Measurements from ENCODE around the gene RPL13.

Gene RPL13

DNA sequence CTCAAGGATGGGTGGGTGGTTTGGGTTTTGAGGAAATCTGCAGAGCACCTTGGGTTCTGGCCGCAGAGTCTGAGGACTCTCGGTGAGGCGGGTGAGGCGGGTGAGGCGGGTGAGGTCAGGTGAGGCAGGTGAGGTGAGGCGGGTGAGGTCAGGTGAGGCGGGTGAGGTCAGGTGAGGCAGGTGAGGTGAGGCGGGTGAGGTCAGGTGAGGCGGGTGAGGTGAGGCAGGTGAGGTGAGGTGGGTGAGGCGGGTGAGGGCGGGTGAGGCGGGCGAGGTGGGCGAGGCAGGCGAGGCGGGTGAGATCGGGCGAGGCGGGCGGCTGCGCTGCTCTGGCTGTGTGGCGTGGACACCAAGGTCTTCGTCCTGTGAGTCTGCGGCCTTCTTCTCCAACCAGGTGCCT is 24.1 kb upstream of the RPL13 start:
- H3K4me3 ChIP-seq (ENCODE audit: low read length), result no peak overlapping the region
- TF ChIP-seq, protein P1, sequence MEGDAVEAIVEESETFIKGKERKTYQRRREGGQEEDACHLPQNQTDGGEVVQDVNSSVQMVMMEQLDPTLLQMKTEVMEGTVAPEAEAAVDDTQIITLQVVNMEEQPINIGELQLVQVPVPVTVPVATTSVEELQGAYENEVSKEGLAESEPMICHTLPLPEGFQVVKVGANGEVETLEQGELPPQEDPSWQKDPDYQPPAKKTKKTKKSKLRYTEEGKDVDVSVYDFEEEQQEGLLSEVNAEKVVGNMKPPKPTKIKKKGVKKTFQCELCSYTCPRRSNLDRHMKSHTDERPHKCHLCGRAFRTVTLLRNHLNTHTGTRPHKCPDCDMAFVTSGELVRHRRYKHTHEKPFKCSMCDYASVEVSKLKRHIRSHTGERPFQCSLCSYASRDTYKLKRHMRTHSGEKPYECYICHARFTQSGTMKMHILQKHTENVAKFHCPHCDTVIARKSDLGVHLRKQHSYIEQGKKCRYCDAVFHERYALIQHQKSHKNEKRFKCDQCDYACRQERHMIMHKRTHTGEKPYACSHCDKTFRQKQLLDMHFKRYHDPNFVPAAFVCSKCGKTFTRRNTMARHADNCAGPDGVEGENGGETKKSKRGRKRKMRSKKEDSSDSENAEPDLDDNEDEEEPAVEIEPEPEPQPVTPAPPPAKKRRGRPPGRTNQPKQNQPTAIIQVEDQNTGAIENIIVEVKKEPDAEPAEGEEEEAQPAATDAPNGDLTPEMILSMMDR (conservative IDR thresholded peaks at IDR 0.05; ENCODE audit: low read depth, low read length), result no peak
- no peak for DNase-seq (ENCODE audit: low read depth)

DNA sequence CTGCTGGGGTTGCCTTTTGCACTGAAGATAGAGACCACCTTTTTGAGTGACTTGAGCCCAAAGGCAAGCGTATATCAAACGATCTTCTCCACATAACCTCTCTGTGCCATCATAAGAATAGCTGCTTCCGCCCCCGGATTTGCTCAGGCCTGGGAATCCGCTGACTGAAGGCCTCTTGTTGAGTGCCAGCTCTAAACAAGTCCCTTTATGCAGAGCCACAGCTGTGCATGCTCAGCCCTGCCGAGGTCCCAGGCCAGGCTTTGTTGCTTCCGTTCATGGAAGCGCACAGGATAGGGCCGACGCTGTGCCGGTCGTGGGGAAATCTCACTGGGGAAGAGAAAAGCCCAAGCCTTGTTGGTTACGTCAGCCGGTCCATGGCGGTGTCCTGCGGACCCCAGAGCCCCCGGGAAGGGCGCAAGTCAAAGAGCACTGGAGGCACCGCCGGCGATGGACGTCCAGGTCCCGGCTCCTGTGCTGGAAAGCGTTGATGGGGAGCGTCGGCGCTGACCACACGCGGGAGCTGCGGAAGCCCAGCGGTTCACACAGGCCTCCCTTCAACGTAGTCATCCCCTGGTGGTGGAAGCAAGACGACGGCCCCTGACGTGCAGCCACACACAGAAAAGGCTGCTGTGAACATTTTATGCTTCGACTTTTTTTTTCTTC is 23.5 kb upstream of the RPL13 start:
- H3K4me3 ChIP-seq (ENCODE audit: low read length), result no peak overlapping the region
- TF ChIP-seq, protein P1 (conservative IDR thresholded peaks at IDR 0.05; ENCODE audit: low read depth, low read length), result no peak
- DNase-seq (ENCODE audit: low read depth), result no peak

- H3K4me3 ChIP-seq (ENCODE audit: low read length), result no peak overlapping the region
- DNase-seq (ENCODE audit: low read depth), result no peak
- TF ChIP-seq, protein P1 (conservative IDR thresholded peaks at IDR 0.05; ENCODE audit: low read depth, low read length), result no peak
Measured at GRCh38 chr16:89537549-89537925, 22.9 kb upstream of the RPL13 start.

GRCh38 chr16:89538286-89538685 is 22.2 kb upstream of the RPL13 start:
- H3K4me3 ChIP-seq (ENCODE audit: low read length), result no peak overlapping the region
- DNase-seq (ENCODE audit: low read depth), result no peak
- TF ChIP-seq, protein P1 (conservative IDR thresholded peaks at IDR 0.05; ENCODE audit: low read depth, low read length), result no peak

DNA sequence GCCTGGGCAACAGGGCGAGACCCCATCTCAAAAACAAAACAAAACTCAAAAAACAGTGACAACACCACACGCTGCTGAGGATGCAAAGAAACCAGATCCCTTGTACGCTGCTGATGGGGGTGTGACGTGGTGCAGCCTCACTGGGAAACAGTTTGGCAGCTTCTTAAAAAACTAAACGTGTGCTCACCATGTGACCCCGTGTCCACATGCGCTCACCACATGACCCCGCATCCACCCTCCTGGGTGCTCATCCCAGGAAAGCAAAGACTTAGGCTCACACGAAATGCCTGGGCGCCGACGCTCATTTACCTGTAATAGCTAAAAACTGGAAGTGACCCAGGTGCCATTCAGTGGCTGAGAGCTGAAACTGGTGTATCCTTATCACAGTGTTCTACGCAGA is 19.9 kb upstream of the RPL13 start:
- no peak overlapping the region for H3K4me3 ChIP-seq (ENCODE audit: low read length)
- TF ChIP-seq, protein P1 (conservative IDR thresholded peaks at IDR 0.05; ENCODE audit: low read depth, low read length), result no peak
- DNase-seq (ENCODE audit: low read depth), result no peak

DNA sequence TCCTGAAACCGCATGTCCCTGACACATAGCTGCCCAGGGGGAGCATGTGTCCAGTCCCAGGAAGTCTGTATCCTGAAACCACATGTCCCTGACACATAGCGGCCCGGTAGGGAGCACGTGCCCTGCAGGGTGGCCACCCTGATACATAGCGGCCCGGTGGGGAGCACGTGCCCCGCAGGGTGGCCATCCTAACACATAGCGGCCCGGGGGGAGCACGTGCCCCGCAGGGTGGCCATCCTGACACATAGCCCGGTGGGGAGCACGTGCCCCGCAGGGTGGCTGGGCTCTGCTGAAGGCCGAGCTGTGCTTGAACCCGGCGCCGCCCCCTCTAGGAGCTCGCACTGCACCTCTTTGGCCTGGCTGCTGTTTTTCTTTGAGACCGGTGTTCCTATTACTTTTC is 18.7 kb upstream of the RPL13 start:
- no peak for DNase-seq (ENCODE audit: low read depth)
- TF ChIP-seq, protein P1 (conservative IDR thresholded peaks at IDR 0.05; ENCODE audit: low read depth, low read length), result no peak
- no peak overlapping the region for H3K4me3 ChIP-seq (ENCODE audit: low read length)

DNA sequence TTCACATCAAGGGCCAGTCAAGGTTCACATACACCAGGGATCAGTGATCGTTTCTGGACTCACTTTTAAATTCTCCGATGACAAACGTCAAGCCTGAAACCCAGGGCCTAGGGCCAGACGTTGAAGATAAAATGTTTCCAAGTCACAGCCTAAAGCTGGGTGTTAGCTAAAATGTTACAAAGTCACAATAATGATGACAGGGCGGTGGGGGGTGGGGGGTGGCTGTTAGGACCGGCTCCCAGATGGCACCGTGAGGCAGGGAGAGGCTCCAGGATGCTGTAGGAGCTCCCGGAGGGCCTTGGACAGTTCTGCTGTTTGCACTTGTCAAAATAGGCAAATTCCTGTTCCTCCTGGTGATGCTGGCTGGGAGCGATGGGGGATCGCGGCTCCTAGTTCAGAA is 16.4 kb upstream of the RPL13 start:
- TF ChIP-seq, protein P1 (conservative IDR thresholded peaks at IDR 0.05; ENCODE audit: low read depth, low read length), result no peak
- DNase-seq (ENCODE audit: low read depth), result no peak
- no peak overlapping the region for H3K4me3 ChIP-seq (ENCODE audit: low read length)
